GM12878 (cell line): ENCODE data around the gene BAG5. TPM values are rescaled to one million over a fixed set of nuclear protein-coding genes. Genes with fewer than 3 reads are reported as not detected.

Experiments used
- ATAC-seq: fragments of 200-7000 bp; cut with Tn5 transposase; 3 replicates; pipeline ENCODE4 v1.9.1; 2020; ENCODE audit warnings: mild to moderate bottlenecking, moderate library complexity
- BruUV-seq: library from RNA; stranded (reverse); fragments of 400-500 nt; replicated peaks from 2 replicates; lab custom pipeline; 2021; lab: Mats Ljungman, UMichigan
- CTCF ChIA-PET: fragments of 300-600 bp; sonication (Branson Sonifier 250); formaldehyde crosslinking; extraction: SDS; loops from one replicate; lab custom pipeline; 2021; ENCODE audit warnings: inconsistent platforms; lab: Yijun Ruan, JAX
- POLR2A ChIA-PET: fragments of 350-600 bp; formaldehyde crosslinking; extraction: SDS; loops from one replicate; lab custom pipeline; 2021; ENCODE audit warnings: inconsistent platforms; lab: Charles Lee
- RAD21 ChIA-PET: fragments of 300-600 bp; sonication (Branson Sonifier 250); formaldehyde crosslinking; loops from one replicate; lab custom pipeline; 2023; ENCODE audit warnings: antibody characterized with exemption; ENCODE audit not compliant: unreplicated experiment; lab: Charles Lee
- SMC1A ChIA-PET: fragments of 300-600 bp; sonication (Branson Sonifier 250); formaldehyde crosslinking; loops from one replicate; lab custom pipeline; 2023; ENCODE audit not compliant: unreplicated experiment, uncharacterized antibody; lab: Charles Lee
- DNase-seq: peaks from one replicate; pipeline ENCODE4 v3.0.0-alpha.2; 2011; ENCODE audit warnings: low read depth, low spot score
- FAIRE-seq: peaks from 3 replicates; lab custom pipeline; 2011; peaks lifted over from hg19 to GRCh38; lab: Jason Lieb, UNC
- H2AFZ ChIP-seq: 2 replicates; pipeline ENCODE4 v1.6.0; 2011; ENCODE audit warnings: low read depth, low read length, control low read depth; ENCODE audit not compliant: control insufficient read depth
- H3K27ac ChIP-seq: 2 replicates; pipeline ENCODE4 v1.5.1; 2011; ENCODE audit warnings: control low read depth; ENCODE audit not compliant: control insufficient read depth, insufficient read depth
- H3K27me3 ChIP-seq, 2 experiments: replicated peaks in 1 of 2; 2 replicates each; pipeline versions ENCODE4 v1.6.0 to v1.6.1; 2011; ENCODE audit warnings: low read length in 1 of 2; ENCODE audit not compliant: control insufficient read depth in 2 of 2, insufficient read depth in 2 of 2
- H3K36me3 ChIP-seq, 2 experiments: 2 replicates each; pipeline ENCODE4 v1.5.1; 2011; ENCODE audit warnings: low read length in 1 of 2; ENCODE audit not compliant: control insufficient read depth in 2 of 2, insufficient read depth in 2 of 2
- H3K4me1 ChIP-seq: 2 replicates; pipeline ENCODE4 v1.6.1; 2011; ENCODE audit warnings: mild to moderate bottlenecking, low read length, moderate library complexity, mixed read lengths; ENCODE audit not compliant: control insufficient read depth, insufficient read depth
- H3K4me2 ChIP-seq: 2 replicates; pipeline ENCODE4 v1.6.0; 2011; ENCODE audit warnings: control low read depth; ENCODE audit not compliant: control insufficient read depth, insufficient read depth
- H3K4me3 ChIP-seq: fragments of 200-600 bp; sonication (generic); 2 replicates; pipeline ENCODE4 v1.5.1; 2016
- H3K79me2 ChIP-seq: 2 replicates; pipeline ENCODE4 v1.6.0; 2011; ENCODE audit warnings: low read length; ENCODE audit not compliant: control insufficient read depth, insufficient read depth
- H3K9ac ChIP-seq: 2 replicates; pipeline ENCODE4 v1.8.0; 2011; ENCODE audit warnings: low read length, control low read depth, mixed read lengths; ENCODE audit not compliant: control insufficient read depth, insufficient read depth
- H3K9me3 ChIP-seq: replicated peaks from 3 replicates; pipeline ENCODE4 v1.5.1; 2011; ENCODE audit warnings: mild to moderate bottlenecking, low read length; ENCODE audit not compliant: control insufficient read depth, insufficient read depth
- H4K20me1 ChIP-seq: 2 replicates; pipeline ENCODE4 v1.6.0; 2011; ENCODE audit not compliant: control insufficient read depth, insufficient read depth
- IRF3 ChIP-seq: fragments of 450-650 bp; IDR thresholded peaks from 2 replicates; pipeline ENCODE4 v1.6.1; 2014; ENCODE audit warnings: mild to moderate bottlenecking
- MXI1 ChIP-seq: fragments of 150-350 bp; IDR thresholded peaks from 2 replicates; pipeline ENCODE4 v1.6.1; 2011; ENCODE audit warnings: low read depth, mild to moderate bottlenecking, inconsistent platforms, low read length, improper control_type of control experiment
- SUZ12 ChIP-seq: fragments of 200-600 bp; sonication (generic); IDR thresholded peaks from one replicate; pipeline ENCODE4 v1.6.1; 2018; ENCODE audit warnings: antibody characterized with exemption, mild to moderate bottlenecking; ENCODE audit not compliant: unreplicated experiment
- WGBS: methylation state at CpG from one replicate; pipeline ENCODE4 v1.1.6; 2016; ENCODE audit warnings: low lambda C conversion rate; ENCODE audit not compliant: insufficient replicate concordance, insufficient coverage; ENCODE audit errors: missing lambda C conversion rate; 5-methylcytosine and 5-hydroxymethylcytosine counted together
- in situ Hi-C: fragments of 300-500 bp; cut with MboI; formaldehyde crosslinking; loops from 9 replicates; pipeline ENCODE4 v1.14.3; 2018; ENCODE audit warnings: mixed read lengths
- intact Hi-C: fragments of 100-400 bp; cut with micrococcal nuclease; formaldehyde crosslinking; loops from one replicate; pipeline ENCODE4 v1.14.2; 2022; ENCODE audit not compliant: unreplicated experiment
- polyA plus RNA-seq, 11 experiments: library from polyadenylated mRNA; depleted of rRNA in 4 of 11; unstranded in 6 of 11; stranded (reverse) in 5 of 11; fragments of >200 nt; fragmentation: Nextera tagmentation in 4 of 11; fragmentation: Illumina TruSeq in 1 of 11; extraction: Ambion mirVana in 4 of 11; extraction: Trizol in 1 of 11; gene quantifications; 1 replicate in 1 of 11; 2 replicates in 10 of 11; pipeline versions ENCODE4 v1.2.1 to v1.2.3, GENCODE V29; 2011 to 2016; ENCODE audit warnings: inconsistent platforms in 2 of 11, missing spikeins in 2 of 11, low read depth in 1 of 11
- total RNA-seq, 4 experiments: library from RNA; depleted of rRNA in 3 of 4; stranded (reverse); fragments of >200 nt in 3 of 4; fragmentation: Illumina TruSeq in 1 of 4; extraction: Trizol in 1 of 4; gene quantifications; 2 replicates each; pipeline versions ENCODE4 v1.2.1 to v1.2.3, GENCODE V29; 2013 to 2021

BAG5 gene
- total and polyA plus RNA-seq, 10 of the 15 experiments (the other 5 are each of a cell fraction or from before 2014, with no cell fraction given), result 9.9 to 30.5 (median 20.1) TPM

DNA sequence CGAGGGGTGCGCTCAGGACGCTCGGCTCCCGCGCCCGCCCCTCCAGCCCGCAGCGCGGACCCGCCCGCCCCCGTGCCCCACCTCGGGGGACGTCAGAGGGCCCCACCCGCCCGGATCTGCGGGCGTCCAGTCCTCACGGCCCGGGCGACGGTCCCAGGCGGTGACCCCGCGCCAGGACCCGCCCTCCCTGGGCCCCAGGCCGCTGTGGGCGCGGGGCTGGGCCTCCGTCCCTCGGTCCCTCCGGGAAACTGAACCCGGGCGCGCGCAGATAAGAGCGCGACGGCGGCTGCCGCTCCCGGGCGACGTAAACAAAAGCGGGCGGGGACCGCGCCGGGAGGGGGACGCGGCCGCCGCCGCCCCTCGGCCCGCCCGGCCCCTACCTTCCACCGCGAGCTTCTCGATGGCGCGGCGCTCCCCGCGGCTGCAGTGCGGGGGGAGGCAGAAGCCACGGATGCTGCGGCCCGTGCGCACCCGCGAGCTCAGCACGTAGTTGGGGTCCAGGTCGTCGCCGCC, 41.0 kb downstream of the BAG5 start:
- Histone ChIP-seq H3K4me3 (peak overlapping the region; percentile 66), H3K36me3 (no peaks in the 10 kb centered on the region), H3K9me3 (no peaks in the 10 kb centered on the region; the same call in 2 of the 3 replicates), H3K9ac (no peak overlapping the region), H3K27ac (no peak overlapping the region), H4K20me1 (no peaks in the 10 kb centered on the region), H3K27me3 (peaks cover 2% of the 10 kb centered on the region in 2 experiments; a peak in 2 of 4 replicates), H3K79me2 (no peaks in the 10 kb centered on the region), H2AFZ (peak overlapping the region; percentile 62), H3K4me2 (peak overlapping the region; percentile 97), H3K4me1 (peaks cover 26% of the 10 kb centered on the region)
- ChIA-PET RAD21 (interaction anchor here (1.4 kb wide), 2 partner anchors 26 to 30 kb away, joined by 5 to 7 read pairs; no protein-coding TSS in a partner anchor), CTCF (interaction anchor here (1.0 to 6.5 kb wide), 5 partner anchors 8 to 41 kb away, joined by 3 to 53 read pairs (median 4); partner anchors contain the start of genes BAG5 and TRMT61A), POLR2A (interaction anchor here (0.6 to 0.8 kb wide), 2 partner anchors 33 to 120 kb away, joined by 4 to 5 read pairs; no protein-coding TSS in a partner anchor), SMC1A (interaction anchor here (1.6 kb wide), 1 partner anchor 22 kb away, joined by 5 read pairs; no protein-coding TSS in a partner anchor)
- no peak for FAIRE-seq
- in situ Hi-C loops (no loop called here), intact Hi-C loops (no loop called here)
- ATAC-seq, result peak; percentile 10
- 3% methylated on average over 6 of the region's 77 CpGs for WGBS
- BruUV-seq, result no TSS peak
- TF ChIP-seq MXI1, result no peak
- peak; percentile 61 for TF ChIP-seq SUZ12
- TF ChIP-seq IRF3, result no peak
- no peak for DNase-seq
